Measurements from ENCODE around the gene SNX25.

DNA sequence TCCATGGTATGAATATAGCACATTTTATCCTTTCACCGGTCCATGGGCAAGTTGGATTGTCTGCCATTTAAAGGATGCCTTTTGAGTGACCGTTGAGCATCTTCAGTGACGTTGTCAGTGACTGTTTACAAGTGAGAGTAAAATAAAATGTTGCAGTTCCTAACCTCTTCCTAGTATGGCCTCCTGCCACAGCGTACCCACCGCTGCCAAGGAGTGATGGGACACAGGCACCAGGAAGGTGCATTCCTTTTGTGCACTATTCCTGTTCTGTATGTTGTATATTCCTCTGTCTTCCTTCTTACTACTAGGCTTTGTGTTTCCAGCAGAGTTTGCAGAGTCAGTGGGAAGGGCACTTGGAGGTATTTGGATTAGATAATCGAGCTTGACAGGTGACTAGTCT is 61.5 kb downstream of the SNX25 start:
- TF ChIP-seq POLR2AphosphoS5 (IDR thresholded peaks at IDR 0.05; ENCODE audit: low read depth) (no peak), CREB1 (CRISPR knock-in tag; IDR thresholded peaks at IDR 0.05; ENCODE audit: low read depth) (no peak), EZH2 (IDR thresholded peaks at IDR 0.05; ENCODE audit: low read depth, unreplicated experiment) (no peak), EZH2phosphoT487 (IDR thresholded peaks at IDR 0.05; ENCODE audit: unreplicated experiment) (no peak), JUNB (IDR thresholded peaks at IDR 0.05; ENCODE audit: unreplicated experiment) (no peak), NANOG (IDR thresholded peaks at IDR 0.05; ENCODE audit: borderline replicate concordance) (no peak), ZNF114 (CRISPR knock-in tag; IDR thresholded peaks at IDR 0.05) (no peak)
- TF ChIP-seq, protein P1, sequence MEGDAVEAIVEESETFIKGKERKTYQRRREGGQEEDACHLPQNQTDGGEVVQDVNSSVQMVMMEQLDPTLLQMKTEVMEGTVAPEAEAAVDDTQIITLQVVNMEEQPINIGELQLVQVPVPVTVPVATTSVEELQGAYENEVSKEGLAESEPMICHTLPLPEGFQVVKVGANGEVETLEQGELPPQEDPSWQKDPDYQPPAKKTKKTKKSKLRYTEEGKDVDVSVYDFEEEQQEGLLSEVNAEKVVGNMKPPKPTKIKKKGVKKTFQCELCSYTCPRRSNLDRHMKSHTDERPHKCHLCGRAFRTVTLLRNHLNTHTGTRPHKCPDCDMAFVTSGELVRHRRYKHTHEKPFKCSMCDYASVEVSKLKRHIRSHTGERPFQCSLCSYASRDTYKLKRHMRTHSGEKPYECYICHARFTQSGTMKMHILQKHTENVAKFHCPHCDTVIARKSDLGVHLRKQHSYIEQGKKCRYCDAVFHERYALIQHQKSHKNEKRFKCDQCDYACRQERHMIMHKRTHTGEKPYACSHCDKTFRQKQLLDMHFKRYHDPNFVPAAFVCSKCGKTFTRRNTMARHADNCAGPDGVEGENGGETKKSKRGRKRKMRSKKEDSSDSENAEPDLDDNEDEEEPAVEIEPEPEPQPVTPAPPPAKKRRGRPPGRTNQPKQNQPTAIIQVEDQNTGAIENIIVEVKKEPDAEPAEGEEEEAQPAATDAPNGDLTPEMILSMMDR (conservative IDR thresholded peaks at IDR 0.05; ENCODE audit: low read depth in 2 of 2): no peak
- TF ChIP-seq, protein P2, sequence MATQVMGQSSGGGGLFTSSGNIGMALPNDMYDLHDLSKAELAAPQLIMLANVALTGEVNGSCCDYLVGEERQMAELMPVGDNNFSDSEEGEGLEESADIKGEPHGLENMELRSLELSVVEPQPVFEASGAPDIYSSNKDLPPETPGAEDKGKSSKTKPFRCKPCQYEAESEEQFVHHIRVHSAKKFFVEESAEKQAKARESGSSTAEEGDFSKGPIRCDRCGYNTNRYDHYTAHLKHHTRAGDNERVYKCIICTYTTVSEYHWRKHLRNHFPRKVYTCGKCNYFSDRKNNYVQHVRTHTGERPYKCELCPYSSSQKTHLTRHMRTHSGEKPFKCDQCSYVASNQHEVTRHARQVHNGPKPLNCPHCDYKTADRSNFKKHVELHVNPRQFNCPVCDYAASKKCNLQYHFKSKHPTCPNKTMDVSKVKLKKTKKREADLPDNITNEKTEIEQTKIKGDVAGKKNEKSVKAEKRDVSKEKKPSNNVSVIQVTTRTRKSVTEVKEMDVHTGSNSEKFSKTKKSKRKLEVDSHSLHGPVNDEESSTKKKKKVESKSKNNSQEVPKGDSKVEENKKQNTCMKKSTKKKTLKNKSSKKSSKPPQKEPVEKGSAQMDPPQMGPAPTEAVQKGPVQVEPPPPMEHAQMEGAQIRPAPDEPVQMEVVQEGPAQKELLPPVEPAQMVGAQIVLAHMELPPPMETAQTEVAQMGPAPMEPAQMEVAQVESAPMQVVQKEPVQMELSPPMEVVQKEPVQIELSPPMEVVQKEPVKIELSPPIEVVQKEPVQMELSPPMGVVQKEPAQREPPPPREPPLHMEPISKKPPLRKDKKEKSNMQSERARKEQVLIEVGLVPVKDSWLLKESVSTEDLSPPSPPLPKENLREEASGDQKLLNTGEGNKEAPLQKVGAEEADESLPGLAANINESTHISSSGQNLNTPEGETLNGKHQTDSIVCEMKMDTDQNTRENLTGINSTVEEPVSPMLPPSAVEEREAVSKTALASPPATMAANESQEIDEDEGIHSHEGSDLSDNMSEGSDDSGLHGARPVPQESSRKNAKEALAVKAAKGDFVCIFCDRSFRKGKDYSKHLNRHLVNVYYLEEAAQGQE (IDR thresholded peaks at IDR 0.05; ENCODE audit: unreplicated experiment): no peak
- TF ChIP-seq, protein P3, sequence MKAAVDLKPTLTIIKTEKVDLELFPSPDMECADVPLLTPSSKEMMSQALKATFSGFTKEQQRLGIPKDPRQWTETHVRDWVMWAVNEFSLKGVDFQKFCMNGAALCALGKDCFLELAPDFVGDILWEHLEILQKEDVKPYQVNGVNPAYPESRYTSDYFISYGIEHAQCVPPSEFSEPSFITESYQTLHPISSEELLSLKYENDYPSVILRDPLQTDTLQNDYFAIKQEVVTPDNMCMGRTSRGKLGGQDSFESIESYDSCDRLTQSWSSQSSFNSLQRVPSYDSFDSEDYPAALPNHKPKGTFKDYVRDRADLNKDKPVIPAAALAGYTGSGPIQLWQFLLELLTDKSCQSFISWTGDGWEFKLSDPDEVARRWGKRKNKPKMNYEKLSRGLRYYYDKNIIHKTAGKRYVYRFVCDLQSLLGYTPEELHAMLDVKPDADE (IDR thresholded peaks at IDR 0.05): no peak

All from GM23338 (cell line).